Prostate gland (tissue), 2 donors: ENCODE data around the gene RASA1. TPM values are rescaled to one million over a fixed set of nuclear protein-coding genes. Genes with fewer than 3 reads are reported as not detected.

Experiments used
- DNase-seq: peaks from one replicate; pipeline ENCODE4 v3.0.0-alpha.2; 2019; ENCODE audit warnings: low spot score
- H3K27ac ChIP-seq, 2 donors: fragments of 200-600 bp; sonication (generic); 2 replicates each; pipeline ENCODE4 v1.5.1; 2017 to 2019
- H3K27me3 ChIP-seq: fragments of 200-600 bp; sonication (generic); replicated peaks from 2 replicates; pipeline ENCODE4 v1.5.1; 2019; ENCODE audit not compliant: insufficient read depth
- H3K36me3 ChIP-seq, 2 donors: fragments of 200-600 bp; sonication (generic); 1 replicate in 1 of 2; 2 replicates in 1 of 2; pipeline versions ENCODE4 v1.5.1 to v1.8.1; 2017 to 2019
- H3K4me1 ChIP-seq: fragments of 200-600 bp; sonication (generic); replicated peaks from 2 replicates; pipeline ENCODE4 v1.5.1; 2019
- H3K4me3 ChIP-seq, 2 donors: fragments of 200-600 bp; sonication (generic); 2 replicates each; pipeline ENCODE4 v1.5.1; 2017 to 2019
- H3K9me3 ChIP-seq: fragments of 200-600 bp; sonication (generic); 2 replicates; pipeline ENCODE4 v1.5.1; 2017
- CTCF ChIP-seq, 4 experiments: fragments of 200-600 bp in 2 of 4; fragments of 450-650 bp in 2 of 4; sonication (generic) in 2 of 4; IDR thresholded peaks; 1 replicate in 3 of 4; 2 replicates in 1 of 4; pipeline ENCODE4 v1.5.1; 2016 to 2019; ENCODE audit warnings: antibody characterized with exemption in 4 of 4, mild to moderate bottlenecking in 2 of 4, moderate library complexity in 2 of 4
- POLR2A ChIP-seq: fragments of 450-650 bp; IDR thresholded peaks from one replicate; pipeline ENCODE4 v1.6.1; 2016; ENCODE audit warnings: antibody characterized with exemption, mild to moderate bottlenecking
- POLR2AphosphoS5 ChIP-seq: sonication (generic); formaldehyde crosslinking; IDR thresholded peaks from one replicate; pipeline ENCODE4 v1.6.1; 2017; ENCODE audit warnings: antibody characterized with exemption
- WGBS: methylation state at CpG from one replicate; pipeline ENCODE4 v1.1.5; 2018; 5-methylcytosine and 5-hydroxymethylcytosine counted together
- intact Hi-C: fragments of 100-400 bp; cut with DNase I; formaldehyde crosslinking; loops from one replicate; pipeline ENCODE4 v1.14.2; 2022
- total RNA-seq, 2 donors: library from RNA; depleted of rRNA; stranded (reverse); fragments of >200 nt; gene quantifications; one replicate each; pipeline ENCODE4 v1.1.0, GENCODE V29; 2016

Gene RASA1
- total RNA-seq, 2 donors from 2014 or later: 22.2 to 36.8 TPM

GRCh38 chr5:87361536-87362213 lies 94.0 kb downstream of the RASA1 start:
- Histone ChIP-seq H3K9me3 (no peaks in the 10 kb centered on the region), H3K27me3 (no peaks in the 10 kb centered on the region), H3K4me3 (no peak overlapping the region), H3K4me1 (no peaks in the 10 kb centered on the region), H3K36me3 (no peaks in the 10 kb centered on the region), H3K27ac (no peak overlapping the region)
- WGBS: 88% methylated on average over 1 of the region's 1 CpG
- no peak for DNase-seq
- TF ChIP-seq POLR2AphosphoS5 (no peak), CTCF (IDR thresholded peaks at IDR 0.05) (no peak), POLR2A (no peak)
- intact Hi-C loops: no loop called here

DNA sequence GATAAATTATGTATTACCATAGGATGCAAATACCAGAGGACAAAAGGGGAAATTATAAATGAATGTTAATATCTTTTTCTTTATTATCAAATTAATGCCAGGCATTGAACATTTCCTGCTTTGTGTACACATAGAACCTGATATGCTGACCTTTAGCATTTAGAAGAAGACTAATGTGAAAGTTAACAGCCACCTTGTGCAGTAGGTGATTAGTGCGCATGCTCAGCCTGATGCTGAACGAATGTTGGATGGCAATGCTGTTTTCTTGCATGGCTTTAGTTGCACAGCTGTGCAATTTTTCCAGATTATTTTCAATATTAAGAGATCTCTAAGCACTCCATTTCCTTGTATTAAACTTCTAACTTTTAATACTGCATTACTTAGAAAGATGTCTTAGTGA lies 99.6 kb downstream of the RASA1 start:
- intact Hi-C loops: no loop called here
- no peaks in the 10 kb centered on the region for H3K4me1 ChIP-seq
- no peaks in the 10 kb centered on the region for H3K9me3 ChIP-seq
- 97% methylated on average over 2 of the region's 2 CpGs for WGBS
- H3K27ac ChIP-seq: no peak overlapping the region
- no peak overlapping the region for H3K4me3 ChIP-seq
- no peak for TF ChIP-seq POLR2AphosphoS5
- no peak for TF ChIP-seq POLR2A
- TF ChIP-seq CTCF (IDR thresholded peaks at IDR 0.05): no peak
- no peaks in the 10 kb centered on the region for H3K27me3 ChIP-seq
- DNase-seq: no peak
- H3K36me3 ChIP-seq: no peaks in the 10 kb centered on the region

DNA sequence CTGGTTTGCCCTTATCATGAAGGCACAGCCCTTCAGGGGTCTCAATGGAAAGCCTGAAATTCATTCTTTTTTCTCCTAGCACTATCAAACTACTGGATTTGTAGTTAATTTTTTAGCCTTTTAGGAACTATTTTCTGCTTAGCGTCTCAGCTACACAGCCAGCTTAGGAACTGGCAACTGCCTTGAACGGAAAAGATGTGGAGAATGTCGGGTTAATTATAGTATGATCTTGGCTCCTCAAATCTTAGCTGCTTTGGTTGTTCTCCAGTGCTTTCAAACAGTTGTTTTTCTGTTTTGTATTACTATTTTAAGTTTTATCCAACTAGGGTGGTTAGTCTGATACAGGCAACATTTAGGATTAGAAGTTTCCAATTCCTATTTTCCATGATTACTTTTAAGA lies 100.9 kb downstream of the RASA1 start:
- intact Hi-C loops: no loop called here
- Histone ChIP-seq H3K4me1 (peaks cover 4% of the 10 kb centered on the region), H3K27ac (no peak overlapping the region), H3K27me3 (no peaks in the 10 kb centered on the region), H3K4me3 (no peak overlapping the region), H3K36me3 (no peaks in the 10 kb centered on the region), H3K9me3 (no peaks in the 10 kb centered on the region)
- no peak for TF ChIP-seq CTCF (IDR thresholded peaks at IDR 0.05)
- no peak for TF ChIP-seq POLR2A
- no peak for TF ChIP-seq POLR2AphosphoS5
- no peak for DNase-seq
- 89% methylated on average over 3 of the region's 3 CpGs for WGBS

DNA sequence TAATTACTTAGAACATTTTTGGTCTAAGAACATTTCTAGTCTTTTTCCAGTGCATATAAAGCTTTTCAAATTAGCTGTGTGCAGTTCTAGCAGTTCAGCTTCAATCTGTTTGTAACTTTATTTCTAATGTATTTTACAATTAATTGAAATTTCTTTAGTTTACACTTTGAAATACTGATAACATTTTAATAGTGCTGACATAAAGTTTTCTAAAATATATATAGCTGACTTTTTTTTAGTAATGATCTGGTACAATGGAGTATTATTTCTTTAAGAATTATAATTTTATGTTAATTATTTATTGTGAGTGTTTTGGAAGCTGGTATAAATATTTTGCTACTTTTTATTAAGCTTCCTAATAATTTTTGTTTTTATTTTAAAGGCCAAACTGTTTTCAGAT lies 101.7 kb downstream of the RASA1 start:
- intact Hi-C loops: no loop called here
- H3K4me1 ChIP-seq: peaks cover 4% of the 10 kb centered on the region
- H3K36me3 ChIP-seq: no peaks in the 10 kb centered on the region
- H3K4me3 ChIP-seq: no peak overlapping the region
- TF ChIP-seq POLR2A (no peak), POLR2AphosphoS5 (no peak), CTCF (IDR thresholded peaks at IDR 0.05) (no peak)
- no peak for DNase-seq
- no peaks in the 10 kb centered on the region for H3K27me3 ChIP-seq
- no peak overlapping the region for H3K27ac ChIP-seq
- H3K9me3 ChIP-seq: no peaks in the 10 kb centered on the region

GRCh38 chr5:87372705-87373104 lies 105.0 kb downstream of the RASA1 start:
- intact Hi-C loops: no loop called here
- Histone ChIP-seq H3K27ac (no peak overlapping the region), H3K36me3 (no peaks in the 10 kb centered on the region), H3K9me3 (no peaks in the 10 kb centered on the region), H3K4me3 (no peak overlapping the region), H3K27me3 (no peaks in the 10 kb centered on the region), H3K4me1 (peaks cover 4% of the 10 kb centered on the region)
- no peak for TF ChIP-seq POLR2AphosphoS5
- no peak for TF ChIP-seq CTCF (IDR thresholded peaks at IDR 0.05)
- TF ChIP-seq POLR2A: no peak
- no peak for DNase-seq
- 62% methylated on average over 2 of the region's 2 CpGs for WGBS
